Liver (tissue), 9 donors: ENCODE results near the gene BMPER. TPM values are rescaled to one million over a fixed set of nuclear protein-coding genes. Genes with fewer than 3 reads are reported as not detected.

ENCODE experiments used
- DNase-seq: peaks from one replicate; pipeline ENCODE4 v3.0.0-alpha.2; 2017; ENCODE audit warnings: low spot score
- H3K27ac ChIP-seq, 2 donors: one replicate each; pipeline ENCODE4 v1.7.0; 2013; ENCODE audit warnings: inconsistent platforms in 2 of 2, low read length in 2 of 2, control low read depth in 1 of 2, low read depth in 1 of 2, mild to moderate bottlenecking in 1 of 2
- H3K27me3 ChIP-seq, 4 donors: one replicate each; pipeline versions ENCODE4 v1.6.1 to v1.7.0; 2013; ENCODE audit warnings: low read length in 3 of 4, inconsistent platforms in 1 of 4, mild to moderate bottlenecking in 1 of 4, moderate library complexity in 1 of 4; ENCODE audit not compliant: control insufficient read depth in 4 of 4, insufficient read depth in 4 of 4
- H3K36me3 ChIP-seq, 4 donors: one replicate each; pipeline versions ENCODE4 v1.6.1 to v1.7.0; 2013; ENCODE audit warnings: low read length in 3 of 4, mild to moderate bottlenecking in 3 of 4, low read depth in 1 of 4, moderate library complexity in 1 of 4; ENCODE audit not compliant: control insufficient read depth in 4 of 4, insufficient read depth in 3 of 4
- H3K4me1 ChIP-seq, 4 donors: one replicate each; pipeline versions ENCODE4 v1.6.1 to v1.7.0; 2013; ENCODE audit warnings: low read length in 3 of 4, mild to moderate bottlenecking in 3 of 4, moderate library complexity in 1 of 4; ENCODE audit not compliant: control insufficient read depth in 4 of 4, insufficient read depth in 4 of 4
- H3K4me3 ChIP-seq, 3 donors: one replicate each; pipeline versions ENCODE4 v1.6.1 to v1.7.0; 2013; ENCODE audit warnings: low read length in 3 of 3, control low read depth in 1 of 3, low read depth in 1 of 3, mild to moderate bottlenecking in 1 of 3
- H3K9ac ChIP-seq, 2 donors: one replicate each; pipeline ENCODE4 v1.7.0; 2013; ENCODE audit warnings: low read length in 2 of 2, mild to moderate bottlenecking in 2 of 2, moderate library complexity in 2 of 2, control low read depth in 1 of 2, low read depth in 1 of 2
- H3K9me3 ChIP-seq, 4 donors: one replicate each; pipeline versions ENCODE4 v1.6.1 to v1.7.0; 2013; ENCODE audit warnings: low read length in 3 of 4; ENCODE audit not compliant: control insufficient read depth in 4 of 4
- CTCF ChIP-seq: fragments of 150-350 bp; IDR thresholded peaks from 2 replicates; pipeline ENCODE4 v1.5.1; 2017; ENCODE audit warnings: improper control_type of control experiment, low read depth, low read length; ENCODE audit not compliant: missing input control
- EGR1 ChIP-seq, 2 donors: IDR thresholded peaks; 2 replicates each; pipeline ENCODE4 v1.6.1; 2016 to 2018; ENCODE audit warnings: antibody characterized with exemption in 2 of 2, low read depth in 2 of 2
- FOXA1 ChIP-seq: IDR thresholded peaks from 2 replicates; pipeline ENCODE4 v1.6.1; 2016; ENCODE audit warnings: antibody characterized with exemption
- FOXA2 ChIP-seq: IDR thresholded peaks from 2 replicates; pipeline ENCODE4 v1.6.1; 2016; ENCODE audit warnings: antibody characterized with exemption
- GABPA ChIP-seq, 2 donors: IDR thresholded peaks in 1 of 2; conservative IDR thresholded peaks in 1 of 2; 2 replicates each; pipeline ENCODE4 v1.6.1; 2016; ENCODE audit warnings: antibody characterized with exemption in 2 of 2, mild to moderate bottlenecking in 1 of 2, moderate library complexity in 1 of 2
- HNF4A ChIP-seq, 2 donors: conservative IDR thresholded peaks; 2 replicates each; pipeline ENCODE4 v1.6.1; 2016; ENCODE audit warnings: antibody characterized with exemption in 2 of 2, mild to moderate bottlenecking in 2 of 2
- HNF4G ChIP-seq: IDR thresholded peaks from 2 replicates; pipeline ENCODE4 v1.6.1; 2016; ENCODE audit warnings: antibody characterized with exemption
- JUND ChIP-seq, 2 donors: IDR thresholded peaks; 2 replicates each; pipeline ENCODE4 v1.6.1; 2016; ENCODE audit warnings: antibody characterized with exemption in 2 of 2
- NR2F2 ChIP-seq: IDR thresholded peaks from 2 replicates; pipeline ENCODE4 v1.6.1; 2016; ENCODE audit warnings: antibody characterized with exemption
- RXRA ChIP-seq, 2 donors: IDR thresholded peaks; 2 replicates each; pipeline ENCODE4 v1.6.1; 2017 to 2018; ENCODE audit warnings: antibody characterized with exemption in 2 of 2, mild to moderate bottlenecking in 1 of 2
- SP1 ChIP-seq: IDR thresholded peaks from 2 replicates; pipeline ENCODE4 v1.6.1; 2018; ENCODE audit warnings: antibody characterized with exemption, mild to moderate bottlenecking
- TAF1 ChIP-seq: conservative IDR thresholded peaks from 2 replicates; pipeline ENCODE4 v1.6.1; 2016; ENCODE audit warnings: antibody characterized with exemption, mild to moderate bottlenecking
- WGBS: extraction: QIAGEN DNeasy Blood & Tissue Kit; methylation state at CpG from one replicate; pipeline ENCODE4 v1.1.7; 2013; 5-methylcytosine and 5-hydroxymethylcytosine counted together
- polyA plus RNA-seq, 2 donors: library from polyadenylated mRNA; stranded (reverse) in 1 of 2; unstranded in 1 of 2; fragments of 200-250 nt in 1 of 2; fragments of >200 nt in 1 of 2; fragmentation: Nextera tagmentation in 1 of 2; extraction: Ambion mirVana in 1 of 2; gene quantifications; one replicate each; pipeline versions ENCODE4 v1.2.1 to v1.2.3, GENCODE V29; 2013 to 2015
- total RNA-seq, 2 donors: library from RNA; depleted of rRNA; stranded (reverse); fragments of >200 nt; gene quantifications; one replicate each; pipeline ENCODE4 v1.2.3, GENCODE V29; 2014
- TF ChIP-seq, protein P1 (sequence below): IDR thresholded peaks from 2 replicates; pipeline ENCODE4 v1.6.1; 2016; ENCODE audit warnings: antibody characterized with exemption
- TF ChIP-seq, protein P2 (sequence below): IDR thresholded peaks from 2 replicates; pipeline ENCODE4 v1.6.1; 2016; ENCODE audit warnings: antibody characterized with exemption, mild to moderate bottlenecking
- donor health status: healthy.
- donor health status: healthy.
- donor health status: healthy.
- donor health status: healthy.
- donor health status: healthy.

The BMPER gene
- total and polyA plus RNA-seq, 4 donors = 4.0 to 8.5 (median 6.2) TPM

DNA sequence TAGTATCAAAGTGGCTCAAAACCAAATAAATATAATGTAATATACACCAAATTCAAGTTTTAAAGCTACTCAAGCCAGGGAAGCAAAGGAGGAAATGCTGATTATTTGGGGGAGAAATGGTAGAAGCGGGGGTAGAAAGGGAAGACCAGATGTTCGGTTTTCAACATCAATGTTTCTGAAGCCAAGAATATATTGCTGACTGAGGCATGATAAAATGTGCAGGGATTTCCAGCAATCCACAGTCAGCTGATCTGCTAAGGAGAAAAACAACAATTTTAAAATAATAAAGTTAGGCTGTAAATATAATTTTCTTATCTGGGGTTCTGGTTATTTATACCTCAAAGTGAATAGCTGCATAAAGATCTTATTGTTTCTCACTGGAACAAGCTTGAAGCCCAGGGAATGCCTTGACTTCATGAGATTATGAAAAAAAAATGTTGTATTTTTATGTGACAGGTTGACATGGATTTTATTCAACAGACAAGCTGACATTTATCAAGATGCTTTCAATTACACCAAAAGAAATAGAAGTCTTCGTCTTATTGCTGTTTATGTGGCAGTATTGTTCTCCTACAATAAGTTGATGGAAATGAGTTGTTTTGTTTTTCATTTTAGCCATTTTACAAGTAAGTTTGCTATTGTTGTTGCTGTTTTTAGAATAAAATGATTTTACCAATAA, 28.6 kb upstream of the BMPER start:
- Histone ChIP-seq H3K27me3 (peaks cover 0 to 2% (median 0%) of the 10 kb centered on the region in 4 donors), H3K27ac (no peak overlapping the region), H3K9ac (no peak overlapping the region), H3K4me1 (no peaks in the 10 kb centered on the region), H3K4me3 (no peak overlapping the region), H3K9me3 (no peaks in the 10 kb centered on the region), H3K36me3 (no peaks in the 10 kb centered on the region)
- DNase-seq = no peak
- 61% methylated on average over 3 of the region's 3 CpGs for WGBS
- no peak for TF ChIP-seq SP1
- TF ChIP-seq, protein P1, sequence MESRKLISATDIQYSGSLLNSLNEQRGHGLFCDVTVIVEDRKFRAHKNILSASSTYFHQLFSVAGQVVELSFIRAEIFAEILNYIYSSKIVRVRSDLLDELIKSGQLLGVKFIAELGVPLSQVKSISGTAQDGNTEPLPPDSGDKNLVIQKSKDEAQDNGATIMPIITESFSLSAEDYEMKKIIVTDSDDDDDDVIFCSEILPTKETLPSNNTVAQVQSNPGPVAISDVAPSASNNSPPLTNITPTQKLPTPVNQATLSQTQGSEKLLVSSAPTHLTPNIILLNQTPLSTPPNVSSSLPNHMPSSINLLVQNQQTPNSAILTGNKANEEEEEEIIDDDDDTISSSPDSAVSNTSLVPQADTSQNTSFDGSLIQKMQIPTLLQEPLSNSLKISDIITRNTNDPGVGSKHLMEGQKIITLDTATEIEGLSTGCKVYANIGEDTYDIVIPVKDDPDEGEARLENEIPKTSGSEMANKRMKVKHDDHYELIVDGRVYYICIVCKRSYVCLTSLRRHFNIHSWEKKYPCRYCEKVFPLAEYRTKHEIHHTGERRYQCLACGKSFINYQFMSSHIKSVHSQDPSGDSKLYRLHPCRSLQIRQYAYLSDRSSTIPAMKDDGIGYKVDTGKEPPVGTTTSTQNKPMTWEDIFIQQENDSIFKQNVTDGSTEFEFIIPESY = no peak
- TF ChIP-seq TAF1 = no peak
- TF ChIP-seq EGR1 (IDR thresholded peaks at IDR 0.05; ENCODE audit: low read depth in 2 of 2) = no peak
- no peak for TF ChIP-seq NR2F2
- TF ChIP-seq FOXA1 = no peak

GRCh38 chr7:33880787-33881186, 24.6 kb upstream of the BMPER start:
- Histone ChIP-seq H3K27me3 (peaks cover 0 to 8% (median 0%) of the 10 kb centered on the region in 4 donors), H3K27ac (no peak overlapping the region), H3K9me3 (no peaks in the 10 kb centered on the region), H3K4me1 (no peaks in the 10 kb centered on the region), H3K36me3 (peaks cover 0 to 1% (median 0%) of the 10 kb centered on the region in 4 donors), H3K9ac (no peak overlapping the region), H3K4me3 (no peak overlapping the region)
- no peak for TF ChIP-seq EGR1 (IDR thresholded peaks at IDR 0.05; ENCODE audit: low read depth in 2 of 2)
- TF ChIP-seq FOXA1 = no peak
- no peak for TF ChIP-seq HNF4A (conservative IDR thresholded peaks at IDR 0.05)
- TF ChIP-seq JUND (IDR thresholded peaks at IDR 0.05) = no peak
- no peak for TF ChIP-seq CTCF
- TF ChIP-seq, protein P1 = no peak
- no peak for TF ChIP-seq FOXA2
- TF ChIP-seq RXRA (IDR thresholded peaks at IDR 0.05) = no peak
- TF ChIP-seq GABPA (IDR thresholded peaks at IDR 0.05 in 1 of 2, conservative IDR thresholded peaks at IDR 0.05 in 1 of 2) = no peak
- TF ChIP-seq, protein P2, sequence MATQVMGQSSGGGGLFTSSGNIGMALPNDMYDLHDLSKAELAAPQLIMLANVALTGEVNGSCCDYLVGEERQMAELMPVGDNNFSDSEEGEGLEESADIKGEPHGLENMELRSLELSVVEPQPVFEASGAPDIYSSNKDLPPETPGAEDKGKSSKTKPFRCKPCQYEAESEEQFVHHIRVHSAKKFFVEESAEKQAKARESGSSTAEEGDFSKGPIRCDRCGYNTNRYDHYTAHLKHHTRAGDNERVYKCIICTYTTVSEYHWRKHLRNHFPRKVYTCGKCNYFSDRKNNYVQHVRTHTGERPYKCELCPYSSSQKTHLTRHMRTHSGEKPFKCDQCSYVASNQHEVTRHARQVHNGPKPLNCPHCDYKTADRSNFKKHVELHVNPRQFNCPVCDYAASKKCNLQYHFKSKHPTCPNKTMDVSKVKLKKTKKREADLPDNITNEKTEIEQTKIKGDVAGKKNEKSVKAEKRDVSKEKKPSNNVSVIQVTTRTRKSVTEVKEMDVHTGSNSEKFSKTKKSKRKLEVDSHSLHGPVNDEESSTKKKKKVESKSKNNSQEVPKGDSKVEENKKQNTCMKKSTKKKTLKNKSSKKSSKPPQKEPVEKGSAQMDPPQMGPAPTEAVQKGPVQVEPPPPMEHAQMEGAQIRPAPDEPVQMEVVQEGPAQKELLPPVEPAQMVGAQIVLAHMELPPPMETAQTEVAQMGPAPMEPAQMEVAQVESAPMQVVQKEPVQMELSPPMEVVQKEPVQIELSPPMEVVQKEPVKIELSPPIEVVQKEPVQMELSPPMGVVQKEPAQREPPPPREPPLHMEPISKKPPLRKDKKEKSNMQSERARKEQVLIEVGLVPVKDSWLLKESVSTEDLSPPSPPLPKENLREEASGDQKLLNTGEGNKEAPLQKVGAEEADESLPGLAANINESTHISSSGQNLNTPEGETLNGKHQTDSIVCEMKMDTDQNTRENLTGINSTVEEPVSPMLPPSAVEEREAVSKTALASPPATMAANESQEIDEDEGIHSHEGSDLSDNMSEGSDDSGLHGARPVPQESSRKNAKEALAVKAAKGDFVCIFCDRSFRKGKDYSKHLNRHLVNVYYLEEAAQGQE = no peak
- TF ChIP-seq HNF4G = no peak
- DNase-seq = no peak
